Measurements from ENCODE around the gene PLEKHF1.

PLEKHF1 gene

GRCh38 chr19:29640231-29640630 is 25.0 kb upstream of the PLEKHF1 start:
- ChIA-PET POLR2A (no interaction called here), CTCF (no interaction called here)
- no peak overlapping the region for H3K4me3 ChIP-seq (ENCODE audit: low read depth, low read length)
- DNase-seq (ENCODE audit: low read depth, low spot score): no peak
- no peak for TF ChIP-seq CTCF (IDR thresholded peaks at IDR 0.05; ENCODE audit: insufficient read depth, low read length, missing control alignments)

DNA sequence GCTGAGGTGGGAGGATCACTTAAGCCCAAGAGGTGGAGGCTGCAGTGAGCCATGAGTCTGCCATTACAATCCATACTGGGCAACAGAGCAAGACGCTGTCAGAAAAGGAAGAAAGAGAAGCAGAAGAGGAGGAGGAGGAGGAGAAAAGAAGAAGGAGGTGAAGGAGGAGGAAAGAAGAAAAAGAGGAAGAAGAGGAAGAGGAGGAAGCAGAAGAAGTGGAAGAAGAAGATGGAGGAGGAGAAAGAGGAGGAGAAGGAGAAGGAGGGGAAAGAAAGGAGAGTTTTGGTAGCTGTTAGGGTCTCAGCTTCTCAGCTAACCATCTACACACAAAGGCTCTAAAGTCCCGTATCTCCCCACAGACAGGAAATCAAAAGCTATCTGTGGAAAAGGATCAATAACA is 23.7 kb upstream of the PLEKHF1 start:
- H3K4me3 ChIP-seq (ENCODE audit: low read depth, low read length): no peak overlapping the region
- CTCF ChIA-PET: interaction anchor here (0.7 to 2.2 kb wide), 3 partner anchors 31 to 53 kb away, joined by 3 to 5 read pairs (median 3); no protein-coding TSS in a partner anchor
- TF ChIP-seq CTCF (IDR thresholded peaks at IDR 0.05; ENCODE audit: insufficient read depth, low read length, missing control alignments): no peak
- no peak for DNase-seq (ENCODE audit: low read depth, low spot score)
- POLR2A ChIA-PET: no interaction called here

- H3K4me3 ChIP-seq (ENCODE audit: low read depth, low read length): no peak overlapping the region
- DNase-seq (ENCODE audit: low read depth, low spot score): no peak
- no peak for TF ChIP-seq CTCF (IDR thresholded peaks at IDR 0.05; ENCODE audit: insufficient read depth, low read length, missing control alignments)
- ChIA-PET CTCF (interaction anchor here (1.0 kb wide), 1 partner anchor 33 kb away, joined by 3 read pairs; no protein-coding TSS in a partner anchor), POLR2A (no interaction called here)
Measured at GRCh38 chr19:29643361-29643935, 21.8 kb upstream of the PLEKHF1 start.

DNA sequence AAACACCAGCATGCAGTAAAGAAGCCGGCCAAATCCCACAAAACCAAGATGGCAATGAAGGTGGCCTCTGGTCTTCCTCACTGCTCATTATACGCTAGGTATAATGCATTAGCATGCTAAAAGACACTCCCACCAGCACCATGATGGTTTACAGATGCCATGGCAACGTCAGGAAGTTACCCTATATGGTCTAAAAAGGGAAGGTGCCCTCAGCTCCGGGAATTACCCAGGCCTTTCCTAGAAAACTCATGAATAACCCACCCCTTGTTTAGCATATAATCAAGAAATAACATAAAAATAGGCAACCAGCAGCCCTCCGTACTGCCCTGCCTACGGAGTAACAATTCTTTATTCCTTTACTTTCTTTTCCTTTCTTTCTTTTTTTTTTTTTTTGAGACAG is 21.1 kb upstream of the PLEKHF1 start:
- ChIA-PET CTCF (interaction anchor here (1.0 kb wide), 1 partner anchor 34 kb away, joined by 3 read pairs; no protein-coding TSS in a partner anchor), POLR2A (no interaction called here)
- DNase-seq (ENCODE audit: low read depth, low spot score): no peak
- H3K4me3 ChIP-seq (ENCODE audit: low read depth, low read length): no peak overlapping the region
- TF ChIP-seq CTCF (IDR thresholded peaks at IDR 0.05; ENCODE audit: insufficient read depth, low read length, missing control alignments): no peak

- TF ChIP-seq CTCF (IDR thresholded peaks at IDR 0.05; ENCODE audit: insufficient read depth, low read length, missing control alignments): no peak
- DNase-seq (ENCODE audit: low read depth, low spot score): no peak
- no peak overlapping the region for H3K4me3 ChIP-seq (ENCODE audit: low read depth, low read length)
- CTCF ChIA-PET: interaction anchor here (3.7 kb wide), 1 partner anchor 35 kb away, joined by 17 read pairs; no protein-coding TSS in a partner anchor
- POLR2A ChIA-PET: no interaction called here
Measured at GRCh38 chr19:29645491-29645867, 19.8 kb upstream of the PLEKHF1 start.

DNA sequence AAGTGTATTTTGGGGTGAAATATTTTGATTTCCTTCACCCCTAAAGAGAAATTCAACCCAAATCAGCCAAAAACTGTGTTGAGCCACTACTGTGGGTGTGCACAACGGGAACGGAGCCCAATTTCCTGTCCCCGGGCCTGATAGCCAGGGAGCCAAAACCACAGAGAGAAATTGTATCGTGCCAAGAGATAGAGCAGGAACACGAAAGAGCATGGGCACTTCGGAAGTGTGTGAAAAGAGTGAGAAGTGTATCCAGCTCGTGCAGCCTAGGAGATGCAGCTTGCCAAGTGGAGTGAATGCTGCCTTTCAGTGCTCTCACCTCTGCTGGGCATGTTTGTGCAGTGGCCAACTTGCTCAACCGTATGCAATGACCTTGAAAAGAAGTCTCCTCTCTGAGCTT is 19.4 kb upstream of the PLEKHF1 start:
- POLR2A ChIA-PET: no interaction called here
- no peak overlapping the region for H3K4me3 ChIP-seq (ENCODE audit: low read depth, low read length)

More for the DNA sequence above, 19.4 kb upstream of the PLEKHF1 start:
- no peak for TF ChIP-seq CTCF (IDR thresholded peaks at IDR 0.05; ENCODE audit: insufficient read depth, low read length, missing control alignments)
- DNase-seq (ENCODE audit: low read depth, low spot score): no peak
- CTCF ChIA-PET: interaction anchor here (1.0 to 4.1 kb wide), 3 partner anchors 10 to 70 kb away, joined by 3 to 22 read pairs (median 17); partner anchors contain the start of gene C19orf12
